BLaER1 (cell line): ENCODE measurements around the gene TNC.

Source experiments
- H3K27ac ChIP-seq: shearing (Covaris generic); formaldehyde crosslinking; 2 replicates; pipeline ENCODE4 v1.8.1; 2022
- H3K27me3 ChIP-seq: shearing (Covaris generic); formaldehyde crosslinking; 2 replicates; pipeline ENCODE4 v1.8.1; 2022
- H3K36me3 ChIP-seq: shearing (Covaris generic); formaldehyde crosslinking; 2 replicates; pipeline ENCODE4 v1.8.1; 2022
- H3K4me1 ChIP-seq: shearing (Covaris generic); formaldehyde crosslinking; 2 replicates; pipeline ENCODE4 v1.8.1; 2022
- H3K4me2 ChIP-seq: shearing (Covaris generic); formaldehyde crosslinking; 2 replicates; pipeline ENCODE4 v1.8.1; 2022
- H3K4me3 ChIP-seq: shearing (Covaris generic); formaldehyde crosslinking; 2 replicates; pipeline ENCODE4 v1.8.1; 2022
- H3K9ac ChIP-seq: shearing (Covaris generic); formaldehyde crosslinking; 2 replicates; pipeline ENCODE4 v1.8.1; 2022
- H3K9me3 ChIP-seq: shearing (Covaris generic); formaldehyde crosslinking; 2 replicates; pipeline ENCODE4 v1.8.1; 2022
- H4K20me1 ChIP-seq: shearing (Covaris generic); formaldehyde crosslinking; 2 replicates; pipeline ENCODE4 v1.8.1; 2022
- Cebpa-rat ChIP-seq: shearing (Covaris generic); IDR thresholded peaks from 2 replicates; pipeline ENCODE4 v1.8.1; 2022

Gene TNC

GRCh38 chr9:115005322-115005721 is 112.6 kb downstream of the TNC start:
- Histone ChIP-seq H3K4me1 (no peaks in the 10 kb centered on the region), H3K36me3 (no peaks in the 10 kb centered on the region), H3K9me3 (no peaks in the 10 kb centered on the region), H3K9ac (no peak overlapping the region), H3K27ac (no peak overlapping the region), H4K20me1 (no peaks in the 10 kb centered on the region), H3K27me3 (no peaks in the 10 kb centered on the region), H3K4me2 (no peak overlapping the region), H3K4me3 (no peak overlapping the region)
- no peak for TF ChIP-seq Cebpa-rat

GRCh38 chr9:115004545-115004944 is 113.4 kb downstream of the TNC start:
- Histone ChIP-seq H3K9me3 (no peaks in the 10 kb centered on the region), H3K4me2 (no peak overlapping the region), H3K9ac (no peak overlapping the region), H3K36me3 (no peaks in the 10 kb centered on the region), H3K4me3 (no peak overlapping the region), H3K4me1 (no peaks in the 10 kb centered on the region), H4K20me1 (no peaks in the 10 kb centered on the region), H3K27ac (no peak overlapping the region), H3K27me3 (no peaks in the 10 kb centered on the region)
- no peak for TF ChIP-seq Cebpa-rat

- H3K27me3 ChIP-seq = no peaks in the 10 kb centered on the region
- no peak for TF ChIP-seq Cebpa-rat
- H4K20me1 ChIP-seq = no peaks in the 10 kb centered on the region
- no peaks in the 10 kb centered on the region for H3K9me3 ChIP-seq
- no peak overlapping the region for H3K4me2 ChIP-seq
- no peaks in the 10 kb centered on the region for H3K4me1 ChIP-seq
- H3K36me3 ChIP-seq = no peaks in the 10 kb centered on the region
- no peak overlapping the region for H3K27ac ChIP-seq
- H3K9ac ChIP-seq = no peak overlapping the region
- no peak overlapping the region for H3K4me3 ChIP-seq
Measured at GRCh38 chr9:115002371-115003120, 115.4 kb downstream of the TNC start.

GRCh38 chr9:115000217-115000639 is 117.7 kb downstream of the TNC start:
- Histone ChIP-seq H3K9me3 (no peaks in the 10 kb centered on the region), H3K4me3 (no peak overlapping the region), H3K4me1 (no peaks in the 10 kb centered on the region), H4K20me1 (no peaks in the 10 kb centered on the region), H3K27me3 (no peaks in the 10 kb centered on the region), H3K9ac (no peak overlapping the region), H3K27ac (no peak overlapping the region), H3K4me2 (no peak overlapping the region), H3K36me3 (no peaks in the 10 kb centered on the region)
- no peak for TF ChIP-seq Cebpa-rat

- Histone ChIP-seq H3K9ac (no peak overlapping the region), H3K4me3 (no peak overlapping the region), H4K20me1 (no peaks in the 10 kb centered on the region), H3K9me3 (no peaks in the 10 kb centered on the region), H3K27me3 (no peaks in the 10 kb centered on the region), H3K4me1 (no peaks in the 10 kb centered on the region), H3K36me3 (no peaks in the 10 kb centered on the region), H3K27ac (no peak overlapping the region), H3K4me2 (no peak overlapping the region)
- TF ChIP-seq Cebpa-rat = no peak
Measured at GRCh38 chr9:114998326-114998725, 119.6 kb downstream of the TNC start.

GRCh38 chr9:114995681-114996221 is 122.2 kb downstream of the TNC start:
- Histone ChIP-seq H3K9me3 (no peaks in the 10 kb centered on the region), H3K4me1 (no peaks in the 10 kb centered on the region), H3K27me3 (no peaks in the 10 kb centered on the region), H4K20me1 (no peaks in the 10 kb centered on the region), H3K4me2 (no peak overlapping the region), H3K36me3 (no peaks in the 10 kb centered on the region), H3K4me3 (no peak overlapping the region), H3K9ac (no peak overlapping the region), H3K27ac (no peak overlapping the region)
- no peak for TF ChIP-seq Cebpa-rat

GRCh38 chr9:114994768-114995167 is 123.2 kb downstream of the TNC start:
- TF ChIP-seq Cebpa-rat = no peak
- Histone ChIP-seq H3K9ac (no peak overlapping the region), H3K36me3 (no peaks in the 10 kb centered on the region), H3K27ac (no peak overlapping the region), H3K27me3 (no peaks in the 10 kb centered on the region), H3K4me1 (no peaks in the 10 kb centered on the region; the same call in 1 of the 2 replicates), H3K4me3 (no peak overlapping the region), H3K4me2 (no peak overlapping the region), H3K9me3 (no peaks in the 10 kb centered on the region), H4K20me1 (no peaks in the 10 kb centered on the region)

- H3K4me3 ChIP-seq = no peak overlapping the region
- H3K9ac ChIP-seq = no peak overlapping the region
- H3K36me3 ChIP-seq = no peaks in the 10 kb centered on the region
- H3K27ac ChIP-seq = no peak overlapping the region
- H4K20me1 ChIP-seq = no peaks in the 10 kb centered on the region
- no peaks in the 10 kb centered on the region; the same call in 1 of the 2 replicates for H3K4me1 ChIP-seq
- no peak overlapping the region for H3K4me2 ChIP-seq
- no peaks in the 10 kb centered on the region for H3K27me3 ChIP-seq
- TF ChIP-seq Cebpa-rat = no peak
- H3K9me3 ChIP-seq = no peaks in the 10 kb centered on the region
Measured at GRCh38 chr9:114991861-114992260, 126.1 kb downstream of the TNC start.

GRCh38 chr9:114990901-114991300 is 127.1 kb downstream of the TNC start:
- Histone ChIP-seq H3K4me2 (no peak overlapping the region), H4K20me1 (no peaks in the 10 kb centered on the region), H3K27ac (no peak overlapping the region), H3K9me3 (no peaks in the 10 kb centered on the region), H3K27me3 (no peaks in the 10 kb centered on the region), H3K36me3 (no peaks in the 10 kb centered on the region), H3K4me1 (no peaks in the 10 kb centered on the region; the same call in 1 of the 2 replicates), H3K4me3 (no peak overlapping the region), H3K9ac (no peak overlapping the region)
- no peak for TF ChIP-seq Cebpa-rat

GRCh38 chr9:114989600-114990410 is 128.2 kb downstream of the TNC start:
- H3K4me2 ChIP-seq = no peak overlapping the region

More at GRCh38 chr9:114989600-114990410, 128.2 kb downstream of the TNC start:
- Histone ChIP-seq H3K9ac (no peak overlapping the region), H3K27me3 (no peaks in the 10 kb centered on the region), H4K20me1 (no peaks in the 10 kb centered on the region), H3K4me3 (no peak overlapping the region), H3K4me1 (no peaks in the 10 kb centered on the region; the same call in 1 of the 2 replicates), H3K9me3 (no peaks in the 10 kb centered on the region), H3K27ac (no peak overlapping the region), H3K36me3 (no peaks in the 10 kb centered on the region)
- TF ChIP-seq Cebpa-rat = no peak
